ENCODE data around the gene UBE2Q1.
A peak's percentile ranks its signal among the peaks of the same experiment; 100 is the strongest.

Gene UBE2Q1

GRCh38 chr1:154575951-154576566 is 17.6 kb upstream of the UBE2Q1 start:
- DNase-seq = no peak

DNA sequence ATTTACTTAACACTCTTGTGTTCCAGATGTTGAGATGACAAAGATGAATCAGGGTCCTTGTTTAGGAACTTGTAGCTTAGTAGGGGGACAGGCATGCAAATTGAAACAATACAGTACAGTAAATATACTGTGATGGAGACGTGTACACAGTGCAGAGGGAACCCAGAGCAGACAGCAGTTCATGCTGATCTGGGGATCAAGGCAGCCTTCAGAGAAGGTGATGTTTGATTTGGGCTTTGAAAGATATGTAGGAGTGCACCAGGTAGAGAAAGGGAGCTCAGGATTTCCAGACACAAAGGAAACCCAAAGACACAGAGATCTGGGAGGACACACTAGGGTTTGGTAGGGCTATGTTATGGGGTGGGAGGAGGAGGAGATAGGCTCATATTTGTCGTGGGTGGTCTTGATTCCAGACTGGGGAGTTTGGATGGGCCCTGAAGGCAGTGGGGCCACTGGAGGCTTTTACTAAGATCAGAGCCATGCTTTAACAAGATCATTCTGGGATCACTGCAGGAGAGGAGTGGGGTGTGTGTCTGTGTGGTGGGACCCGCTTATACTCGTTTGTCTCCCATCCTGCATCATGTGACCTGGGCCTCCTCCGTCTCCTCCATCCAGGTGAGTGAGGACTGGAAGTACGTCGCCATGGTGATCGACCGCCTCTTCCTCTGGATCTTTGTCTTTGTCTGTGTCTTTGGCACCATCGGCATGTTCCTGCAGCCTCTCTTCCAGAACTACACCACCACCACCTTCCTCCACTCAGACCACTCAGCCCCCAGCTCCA is 16.9 kb upstream of the UBE2Q1 start:
- no peak for DNase-seq

GRCh38 chr1:154574716-154575115 is 16.3 kb upstream of the UBE2Q1 start:
- no peak for DNase-seq

- no peak for DNase-seq
These were observed 14.7 kb upstream of the UBE2Q1 start for GRCh38 chr1:154573168-154573510.

DNA sequence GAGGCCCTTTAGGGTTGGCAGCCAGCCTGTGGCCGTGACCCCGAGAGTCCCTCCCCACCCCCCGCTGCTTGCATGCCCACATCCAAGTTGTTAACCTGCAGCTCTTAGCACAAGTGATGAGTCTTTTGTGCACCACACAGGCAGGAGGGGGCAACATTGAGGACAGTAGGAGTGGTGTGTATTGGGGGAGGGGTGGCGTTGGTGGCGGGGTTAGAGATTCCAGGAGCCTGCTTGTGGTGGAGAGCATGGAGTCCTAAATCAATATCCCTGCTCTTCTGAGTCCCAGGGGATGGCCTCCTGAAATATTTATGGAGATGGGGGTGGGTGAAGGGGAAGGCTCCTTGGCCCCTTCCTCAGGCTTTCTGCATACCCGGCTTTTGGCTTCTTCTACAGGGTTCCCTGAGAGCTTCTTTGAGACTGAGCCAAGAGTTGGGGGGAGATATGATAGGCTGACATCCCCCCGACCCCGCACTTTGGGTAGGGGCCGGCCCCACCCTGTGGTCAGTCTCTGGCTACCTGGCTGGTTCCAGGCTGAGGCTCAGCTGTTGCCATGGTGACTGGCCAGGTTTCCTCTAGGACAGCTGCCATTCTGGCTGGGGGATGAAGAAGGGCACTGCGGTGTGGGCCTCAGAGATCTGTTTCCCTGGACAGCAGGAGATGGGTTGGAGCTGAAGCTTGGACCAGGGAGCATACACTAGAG is 14.2 kb upstream of the UBE2Q1 start:
- no peak for DNase-seq

DNA sequence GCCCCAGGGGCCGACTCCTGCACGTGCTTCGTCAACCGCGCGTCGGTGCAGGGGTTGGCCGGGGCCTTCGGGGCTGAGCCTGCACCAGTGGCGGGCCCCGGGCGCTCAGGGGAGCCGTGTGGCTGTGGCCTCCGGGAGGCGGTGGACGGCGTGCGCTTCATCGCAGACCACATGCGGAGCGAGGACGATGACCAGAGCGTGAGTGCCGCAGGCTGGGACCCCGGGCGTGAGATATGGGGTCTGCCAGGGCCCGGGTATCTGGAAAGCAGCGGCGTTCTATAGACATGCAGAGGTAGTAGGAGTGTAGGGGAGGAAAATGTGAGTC is 13.5 kb upstream of the UBE2Q1 start:
- no peak for DNase-seq

- no peak for DNase-seq
These were observed 12.9 kb upstream of the UBE2Q1 start for GRCh38 chr1:154571244-154571963.

DNA sequence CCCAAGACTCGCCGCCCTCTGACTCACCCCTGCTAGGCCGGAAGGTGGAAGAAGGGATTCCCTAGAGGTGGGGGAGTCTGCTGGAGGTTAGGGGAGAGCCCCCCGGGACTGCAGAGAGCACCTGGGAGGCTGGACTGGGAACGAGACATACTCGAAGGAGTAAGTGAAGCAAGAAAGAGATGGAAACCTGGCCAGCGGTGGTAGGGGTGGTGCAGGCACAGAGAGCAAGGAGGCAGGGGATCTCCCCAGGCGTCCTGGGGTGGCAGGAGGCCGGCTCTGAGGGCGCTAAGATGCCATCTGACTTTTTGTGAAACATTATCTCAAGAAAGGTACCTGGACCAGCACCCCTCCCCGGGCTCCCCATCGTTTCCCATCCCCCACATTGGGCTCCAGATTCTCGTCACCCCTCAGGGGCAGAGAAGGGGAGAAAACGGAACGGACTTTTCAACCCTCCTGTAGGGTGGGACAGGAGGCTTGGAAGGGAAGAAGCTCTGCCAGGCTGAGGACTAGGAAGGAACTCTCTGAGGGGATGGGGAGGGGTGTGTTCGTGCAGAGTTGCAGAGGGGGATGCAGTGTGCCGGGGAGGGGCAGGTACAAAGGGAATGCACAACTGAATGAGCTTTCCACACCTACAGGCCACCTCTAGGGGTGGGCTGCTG is 9.8 kb upstream of the UBE2Q1 start:
- DNase-seq = no peak

- DNase-seq = peak; percentile 33 to 53
These were observed 9.1 kb upstream of the UBE2Q1 start, which contains the start of gene CHRNB2 for GRCh38 chr1:154567386-154568156. TSS of gene CHRNB2 (plus strand) at chr1:154567778. CDS start at chr1:154568045, 267 bp downstream.

DNA sequence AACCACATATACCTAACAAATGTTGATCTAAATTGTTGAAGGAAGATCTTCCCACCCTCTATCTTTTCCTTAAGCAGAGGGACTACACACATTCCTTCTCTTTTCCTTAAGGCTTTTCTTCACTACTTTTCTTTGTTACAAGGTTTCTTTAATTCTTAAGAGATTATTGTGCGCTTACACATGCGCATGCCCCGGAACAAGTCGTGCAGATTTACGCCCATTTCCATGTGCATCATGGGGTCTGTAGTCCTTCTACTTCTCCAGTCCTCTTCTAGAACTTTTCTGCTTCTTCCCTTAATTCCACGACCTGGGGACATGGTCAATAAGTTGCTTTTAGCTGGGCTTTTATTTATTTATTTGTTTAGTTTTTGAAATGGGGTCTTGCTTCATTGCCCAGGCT is 7.4 kb upstream of the UBE2Q1 start:
- no peak for DNase-seq

DNA sequence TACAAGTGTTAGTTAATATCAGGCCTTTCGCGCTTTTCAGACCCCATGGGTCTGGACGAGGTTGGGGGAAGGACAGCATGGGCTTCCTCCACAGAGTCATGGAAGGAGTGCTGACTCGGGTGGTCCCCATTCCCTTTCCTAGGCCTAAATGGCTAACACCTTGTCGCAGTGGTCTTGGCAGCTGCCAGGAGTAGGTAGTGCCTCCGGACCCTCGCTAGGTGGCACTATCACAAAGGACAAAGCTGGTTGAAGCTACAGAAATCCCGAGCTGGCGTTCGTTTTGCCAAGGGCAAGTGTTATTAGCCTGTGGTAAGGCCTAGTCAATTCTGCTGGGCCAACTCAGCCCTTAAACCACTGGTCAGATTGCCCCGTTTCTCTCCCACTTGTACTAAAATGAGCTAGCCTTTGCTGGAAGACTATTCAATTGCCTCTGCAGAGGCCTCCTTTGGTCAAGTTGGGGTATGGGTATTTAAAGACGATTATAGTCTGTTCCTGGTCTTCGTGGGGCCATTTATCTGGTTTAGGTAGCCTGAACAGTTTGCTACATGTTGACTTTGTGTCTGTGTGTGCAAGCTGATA is 1.1 kb upstream of the UBE2Q1 start:
- peak; percentile 77 to 88 for DNase-seq

DNA sequence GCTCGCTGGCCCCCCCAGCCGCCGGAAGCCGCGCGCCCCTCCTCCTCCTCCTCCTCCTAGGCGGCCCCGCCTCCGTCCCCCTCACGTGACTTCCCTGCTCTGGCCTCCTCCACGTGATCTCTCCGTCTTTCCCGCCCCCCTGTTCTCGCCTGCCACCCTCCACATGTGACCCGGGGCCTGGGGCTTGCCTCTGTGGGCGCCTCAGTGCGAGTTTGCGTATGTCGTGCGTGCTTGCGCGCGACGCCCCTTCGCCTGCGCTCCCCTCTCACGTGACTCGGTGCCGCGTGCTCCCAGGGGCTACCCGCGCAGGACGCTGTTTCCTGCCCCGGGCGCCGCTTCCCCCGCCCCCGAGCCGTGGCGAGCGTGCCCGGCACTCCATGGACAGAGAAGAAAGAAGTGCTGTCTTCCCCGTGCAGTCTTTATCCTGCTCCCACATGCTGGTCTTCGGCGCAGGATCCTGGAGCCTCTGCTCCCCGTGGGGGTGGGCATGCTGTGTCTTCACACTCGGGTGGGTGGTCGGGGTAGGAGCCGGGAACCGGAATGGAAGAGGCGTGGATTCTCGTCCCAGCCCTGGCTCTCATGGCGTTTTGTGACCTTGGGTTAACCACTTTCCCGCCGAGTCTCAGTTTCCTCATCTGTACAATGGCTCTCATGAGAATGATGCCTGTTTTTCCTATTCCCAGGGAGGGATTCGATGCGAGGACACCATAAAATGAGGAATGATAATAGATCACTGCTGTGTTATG is 431 bp upstream of the UBE2Q1 start:
- peak; percentile 96 for DNase-seq

DNA sequence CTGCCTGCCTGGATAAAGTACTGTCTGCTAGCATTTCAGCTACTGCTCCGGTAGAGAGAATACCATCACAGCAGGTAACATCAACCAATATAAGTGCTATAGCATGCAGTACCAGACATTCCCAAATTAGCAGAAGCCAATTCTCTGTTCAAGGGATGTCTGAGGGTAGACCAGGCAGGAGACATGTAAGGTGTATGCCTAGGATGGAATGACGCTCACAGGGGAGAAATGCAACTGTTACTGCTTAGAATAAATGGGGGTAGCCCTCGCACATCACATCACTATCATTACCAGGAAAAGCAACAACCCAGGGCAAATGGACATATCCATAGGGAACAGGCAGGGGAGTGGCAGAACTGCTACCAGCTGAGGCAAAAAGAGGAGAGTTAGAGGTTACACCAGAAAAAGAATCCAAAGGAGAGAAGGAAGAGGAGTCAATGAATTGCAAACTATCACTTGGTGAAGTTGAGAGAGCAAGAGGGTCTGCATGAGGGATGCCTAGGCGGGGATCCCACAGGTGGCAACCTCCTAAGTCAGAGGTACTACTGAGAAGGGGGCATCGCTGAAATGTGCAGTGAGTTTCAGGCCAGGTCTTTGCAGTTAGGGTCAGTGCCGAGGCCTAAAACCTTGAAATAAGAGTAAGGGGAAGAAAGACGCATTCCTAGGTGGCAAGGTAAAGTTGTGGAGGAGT is 1.1 kb downstream of the UBE2Q1 start:
- DNase-seq = no peak

- DNase-seq = no peak
These were observed 2.0 kb downstream of the UBE2Q1 start for GRCh38 chr1:154556422-154556821.

- no peak for DNase-seq
These were observed 5.1 kb downstream of the UBE2Q1 start for GRCh38 chr1:154553056-154554030.

DNA sequence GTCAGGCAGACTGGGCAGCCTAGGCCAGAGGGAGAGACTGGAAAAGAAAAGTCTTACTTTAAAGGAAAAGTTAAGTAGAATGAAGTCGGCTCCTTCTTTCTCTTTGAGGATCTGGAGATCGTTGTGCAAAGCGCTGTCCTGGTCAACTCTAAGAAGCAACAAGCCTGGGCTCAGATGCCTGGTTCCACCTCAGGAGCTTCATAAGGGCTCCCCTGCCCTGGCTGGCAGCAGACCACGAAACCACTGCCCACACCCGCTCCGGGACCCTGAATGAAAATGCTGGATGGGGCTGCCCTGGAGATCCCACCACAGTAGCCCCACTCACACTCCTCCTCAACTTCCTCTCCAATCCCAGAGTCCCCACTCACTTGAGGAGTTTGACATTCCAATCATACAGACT is 6.4 kb downstream of the UBE2Q1 start:
- DNase-seq = no peak

- DNase-seq = no peak
These were observed 7.0 kb downstream of the UBE2Q1 start for GRCh38 chr1:154551474-154551873.

DNA sequence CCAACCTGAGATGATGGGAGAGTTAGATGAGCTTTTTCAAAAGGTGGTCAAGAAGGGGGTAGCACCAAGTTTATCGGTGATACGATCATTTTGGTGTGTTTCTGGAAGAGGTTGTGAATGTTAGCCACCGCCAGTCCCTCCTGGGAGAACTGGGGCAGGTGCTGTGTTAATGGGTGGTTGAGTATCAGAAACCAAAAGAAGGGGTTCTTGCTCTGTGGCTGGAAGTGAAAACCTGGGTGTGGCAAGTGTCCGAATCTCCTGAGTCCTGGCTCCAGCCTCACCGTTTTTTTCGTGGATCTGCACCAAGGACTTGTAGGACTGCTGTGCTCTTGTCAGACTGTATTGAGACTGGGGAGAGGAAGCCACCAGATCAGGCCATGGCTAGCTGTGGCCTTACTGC is 7.8 kb downstream of the UBE2Q1 start:
- DNase-seq = no peak

GRCh38 chr1:154550070-154550469 is 8.4 kb downstream of the UBE2Q1 start:
- DNase-seq = no peak

Measured in inflammatory macrophage treated with lipopolysaccharide for 1 hour (primary cell).